Hepatic stellate cell (primary cell): ENCODE data around the gene GCNT1.
A peak's percentile ranks its signal among the peaks of the same experiment; 100 is the strongest.
"Not testable (repeated sequence)": the region's sequence is repeated elsewhere in the genome, so short reads cannot be mapped to it uniquely, and the experiment has no call there.

Experiments used
- DNase-seq: peaks from one replicate; pipeline ENCODE4 v3.0.0; 2011; ENCODE audit warnings: low spot score

Gene GCNT1

DNA sequence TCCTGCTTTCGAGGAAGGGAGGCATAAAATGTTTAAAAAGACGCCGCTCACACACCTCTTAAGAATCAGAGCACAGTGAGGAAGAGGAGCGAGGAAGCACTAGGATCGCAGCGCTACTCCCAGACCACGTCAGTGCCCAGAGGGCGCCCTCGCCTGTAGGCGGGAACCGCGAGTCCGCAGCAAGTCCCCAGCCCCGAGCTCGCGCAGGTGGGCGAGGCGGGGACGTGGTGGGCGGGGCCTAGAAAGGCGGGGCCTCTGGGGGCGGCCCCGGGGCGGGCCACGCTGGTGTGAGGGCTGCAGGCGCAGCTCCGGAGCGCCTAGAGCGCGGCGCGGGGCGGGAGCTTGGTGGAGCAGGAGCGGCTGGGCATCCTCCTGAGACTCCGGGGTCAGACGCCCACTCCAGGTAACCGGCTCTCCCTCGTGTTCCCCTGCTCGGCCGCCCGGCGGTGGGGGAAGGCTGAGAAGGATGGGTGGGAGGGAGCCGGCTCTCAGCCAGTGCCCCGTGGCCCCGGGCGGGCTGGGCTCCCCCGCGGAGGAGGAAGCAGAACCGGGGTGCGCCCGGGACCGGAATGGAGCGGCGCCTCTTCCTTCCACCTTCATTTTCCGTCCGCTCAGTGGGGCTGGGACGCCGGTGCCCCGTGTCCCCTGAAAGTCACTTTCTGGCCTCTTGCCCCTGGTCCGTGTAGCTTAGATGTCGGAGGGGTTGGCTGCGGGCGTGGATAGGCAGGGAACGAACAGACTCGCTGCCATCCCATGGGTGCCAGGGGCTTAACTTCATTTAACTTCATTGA is at the start of gene GCNT1:
GCNT1 (plus strand) TSS at position 280 of the 791 bp plus-strand sequence. CDS start 43,200 bp downstream, outside the sequence.
- peak; percentile 55 for DNase-seq

DNA sequence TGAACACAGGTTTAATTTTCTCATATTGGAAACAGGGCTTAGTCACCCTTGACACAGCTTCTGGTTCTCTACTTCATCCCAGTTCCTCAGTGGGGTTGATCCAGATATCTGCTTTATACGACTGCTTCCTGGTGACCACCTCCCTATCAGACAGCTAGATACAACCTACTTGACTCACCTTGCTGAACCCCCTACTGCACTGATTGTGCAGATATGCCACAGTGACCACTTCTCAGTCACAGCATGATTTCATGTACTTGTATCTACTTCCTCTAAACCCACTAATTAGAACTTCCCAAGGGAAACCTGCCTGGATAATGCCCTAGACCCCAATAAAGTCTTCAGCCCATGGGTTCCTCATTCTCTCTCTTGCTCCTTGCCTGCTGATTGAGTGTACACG is 46.3 kb upstream of the GCNT1 start:
- DNase-seq: no peak

DNA sequence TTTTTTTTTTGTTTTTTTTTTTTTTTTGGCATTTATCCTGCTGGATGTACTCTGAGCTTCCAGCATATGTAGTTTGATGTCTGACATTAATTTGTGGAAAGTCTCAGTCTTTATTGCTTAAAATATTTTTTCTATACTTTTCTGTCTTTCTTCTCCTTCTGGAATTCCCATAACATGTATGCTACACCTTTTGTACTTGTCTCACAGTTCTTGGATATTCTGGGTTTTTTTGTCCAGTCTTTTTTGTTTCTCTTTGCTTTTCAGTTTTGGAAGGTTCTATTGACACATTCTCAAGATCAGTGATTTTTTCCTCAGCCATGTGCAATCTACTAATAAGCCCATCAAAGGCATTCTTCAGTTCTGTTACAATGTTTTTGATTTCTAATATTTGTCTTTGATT is 45.3 kb upstream of the GCNT1 start:
- DNase-seq: no peak

DNA sequence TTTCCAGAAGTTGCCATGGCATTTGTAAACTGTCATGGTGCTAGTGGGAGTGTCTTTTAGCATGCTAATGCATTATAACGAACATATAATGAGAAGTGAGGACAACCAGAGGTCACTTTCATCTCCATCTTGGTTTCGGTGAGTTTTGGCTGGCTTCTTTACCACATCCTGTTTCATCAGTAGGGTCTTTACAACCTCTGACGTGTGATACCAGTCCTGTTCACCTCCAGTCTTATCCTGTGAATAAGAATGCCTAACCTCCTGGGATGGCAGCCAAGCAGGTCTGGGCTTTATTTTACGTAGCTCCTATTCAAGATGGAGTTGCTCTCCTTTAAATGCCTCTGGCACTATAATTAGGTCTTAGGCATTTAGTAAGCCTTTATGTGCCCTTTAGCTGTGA is 44.3 kb upstream of the GCNT1 start:
- DNase-seq: no peak

DNA sequence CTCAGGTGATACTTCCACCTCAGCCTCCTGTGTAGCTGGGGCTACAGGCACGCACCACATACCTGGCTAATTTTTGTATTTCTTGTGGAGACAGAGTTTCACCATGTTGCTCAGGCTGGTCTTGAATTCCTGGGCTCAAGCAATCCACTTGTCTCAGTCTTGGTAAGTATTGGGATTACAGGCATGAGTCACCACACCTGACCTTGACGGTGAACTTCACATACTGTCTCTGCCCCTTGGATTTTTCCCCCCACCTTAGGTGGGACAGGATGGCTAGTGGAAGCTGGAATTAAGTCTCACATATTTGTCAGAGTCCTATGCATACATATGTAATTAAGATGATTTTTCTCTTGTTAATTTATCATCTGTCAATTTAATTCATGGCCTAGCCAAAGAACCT is 43.8 kb upstream of the GCNT1 start:
- no peak for DNase-seq

DNA sequence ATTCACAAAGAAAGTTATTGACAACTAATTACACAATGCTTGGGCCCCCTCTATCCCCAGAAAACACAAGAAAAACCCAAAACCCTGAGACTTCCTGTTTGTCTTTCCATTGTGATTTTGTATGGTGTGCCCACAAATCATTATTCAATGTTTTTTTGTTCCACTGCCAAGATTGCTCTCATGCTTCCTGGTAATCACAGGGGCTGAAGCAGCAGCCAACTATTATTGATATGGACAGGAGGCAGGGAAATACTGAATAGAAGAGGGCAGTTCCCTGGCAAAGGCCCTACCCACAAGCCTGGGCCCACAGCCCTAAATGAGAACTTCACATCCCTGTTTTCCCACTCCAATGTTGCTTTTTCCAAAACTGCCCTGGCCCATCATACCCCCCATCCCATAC is 43.3 kb upstream of the GCNT1 start:
- no peak for DNase-seq

DNA sequence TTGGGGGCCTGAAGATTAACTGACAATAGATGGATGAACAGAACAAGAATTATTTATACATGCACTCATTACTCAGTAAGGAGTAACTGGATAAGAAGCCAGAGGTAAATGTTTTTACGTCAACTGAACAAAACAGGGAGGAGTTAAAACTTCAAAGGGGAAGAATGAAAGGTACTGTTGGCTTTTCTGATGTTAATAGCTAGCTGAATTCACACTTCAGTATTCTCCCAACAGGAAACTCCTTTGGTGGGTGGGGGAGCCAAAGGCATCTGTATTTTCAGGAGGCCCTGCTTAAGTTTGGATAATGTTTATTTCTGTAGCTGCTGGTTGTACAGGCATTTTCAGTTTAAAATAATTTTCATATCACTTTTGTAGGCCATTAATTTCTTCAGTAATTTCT is 41.6 kb upstream of the GCNT1 start:
- DNase-seq: no peak

DNA sequence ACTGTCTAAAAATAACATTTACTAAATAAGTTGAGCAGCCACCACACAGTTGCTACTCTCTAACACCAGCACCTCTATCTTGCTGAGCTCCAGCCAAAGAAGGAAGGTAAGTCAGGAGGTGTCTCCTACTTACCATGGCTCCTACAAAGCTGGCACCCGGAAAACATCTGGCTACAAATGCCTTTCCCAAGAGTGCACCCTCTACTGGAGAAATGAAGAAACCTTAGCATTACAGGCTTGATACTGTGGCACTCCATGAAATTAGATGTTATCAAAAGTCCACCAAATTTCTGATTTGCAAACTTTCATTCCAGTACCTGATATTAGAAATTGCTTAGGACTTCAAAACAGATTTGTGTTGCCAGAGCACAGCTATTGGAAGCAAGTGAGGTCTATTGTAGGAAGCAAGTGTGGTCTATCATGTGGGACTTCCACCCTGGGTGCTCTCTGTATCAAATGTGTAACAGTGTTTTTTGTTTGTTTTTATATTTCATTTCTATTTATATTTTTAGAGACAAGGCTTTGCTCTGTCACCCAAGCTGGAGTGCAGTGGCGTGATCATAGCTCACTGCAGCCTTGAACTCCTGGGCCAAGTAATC is 39.1 kb upstream of the GCNT1 start:
- DNase-seq: peak; percentile 21

DNA sequence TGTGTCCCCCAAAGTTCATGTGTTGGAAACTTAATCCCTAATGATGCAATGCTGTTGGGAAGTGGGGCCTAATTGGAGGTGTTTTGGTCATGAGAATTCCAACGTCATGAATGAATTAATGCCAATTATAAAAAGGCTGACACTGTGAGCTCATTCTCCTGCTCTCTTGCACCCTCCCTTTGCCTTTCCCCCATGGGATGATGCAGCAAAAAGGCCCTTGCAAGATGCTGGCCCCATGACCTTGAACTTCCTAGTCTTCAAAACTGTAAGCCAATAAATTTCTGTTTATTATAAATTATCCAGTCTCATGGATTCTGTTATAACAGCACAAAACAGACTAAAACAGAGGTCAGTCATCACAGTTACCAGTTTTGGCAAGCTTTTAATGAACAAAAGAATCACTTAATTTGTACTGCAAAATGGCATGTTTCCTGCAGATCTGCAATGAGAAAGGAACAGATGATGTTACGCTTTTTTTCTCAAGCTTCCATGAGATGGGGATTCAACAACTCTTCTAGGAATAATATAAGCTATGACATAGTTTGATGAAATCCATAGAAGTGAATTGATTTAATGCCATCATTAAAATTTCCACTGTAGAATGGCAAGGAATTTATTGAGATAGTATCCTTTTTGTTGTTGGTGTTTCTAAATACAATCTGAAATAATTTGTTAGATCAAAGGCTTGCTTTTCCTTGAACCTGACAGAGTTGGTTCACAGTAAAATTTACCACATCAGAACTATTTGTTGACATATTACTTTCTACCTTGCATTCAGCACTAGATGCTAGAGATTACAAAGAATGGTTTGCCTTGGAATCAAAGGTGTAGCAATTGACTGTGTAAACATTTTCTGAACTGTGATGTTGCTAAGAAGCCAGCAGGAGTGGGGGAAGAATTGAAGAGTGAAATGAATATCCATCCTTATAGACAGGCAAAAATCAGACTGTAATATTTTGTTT is 35.5 kb upstream of the GCNT1 start:
- DNase-seq: no peak

DNA sequence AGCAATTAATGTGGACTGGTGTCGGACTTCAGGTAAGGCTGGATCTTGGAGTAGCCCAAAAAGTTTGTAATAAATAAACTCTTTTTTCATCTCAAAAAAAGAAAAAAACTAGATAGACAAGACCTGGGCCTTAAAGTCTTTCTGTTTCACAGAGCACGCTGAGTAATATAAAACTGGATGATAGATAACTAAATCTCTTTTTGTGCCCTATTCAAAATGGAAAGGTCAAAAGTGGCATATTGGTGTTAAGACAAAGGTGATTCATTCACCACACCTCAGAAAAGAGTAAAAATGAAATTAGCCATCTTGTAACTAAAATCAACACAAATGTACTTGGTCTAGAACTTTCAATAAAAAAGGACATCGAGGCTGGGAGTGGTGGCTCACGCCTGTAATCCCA is 34.5 kb upstream of the GCNT1 start:
- DNase-seq: no peak

DNA sequence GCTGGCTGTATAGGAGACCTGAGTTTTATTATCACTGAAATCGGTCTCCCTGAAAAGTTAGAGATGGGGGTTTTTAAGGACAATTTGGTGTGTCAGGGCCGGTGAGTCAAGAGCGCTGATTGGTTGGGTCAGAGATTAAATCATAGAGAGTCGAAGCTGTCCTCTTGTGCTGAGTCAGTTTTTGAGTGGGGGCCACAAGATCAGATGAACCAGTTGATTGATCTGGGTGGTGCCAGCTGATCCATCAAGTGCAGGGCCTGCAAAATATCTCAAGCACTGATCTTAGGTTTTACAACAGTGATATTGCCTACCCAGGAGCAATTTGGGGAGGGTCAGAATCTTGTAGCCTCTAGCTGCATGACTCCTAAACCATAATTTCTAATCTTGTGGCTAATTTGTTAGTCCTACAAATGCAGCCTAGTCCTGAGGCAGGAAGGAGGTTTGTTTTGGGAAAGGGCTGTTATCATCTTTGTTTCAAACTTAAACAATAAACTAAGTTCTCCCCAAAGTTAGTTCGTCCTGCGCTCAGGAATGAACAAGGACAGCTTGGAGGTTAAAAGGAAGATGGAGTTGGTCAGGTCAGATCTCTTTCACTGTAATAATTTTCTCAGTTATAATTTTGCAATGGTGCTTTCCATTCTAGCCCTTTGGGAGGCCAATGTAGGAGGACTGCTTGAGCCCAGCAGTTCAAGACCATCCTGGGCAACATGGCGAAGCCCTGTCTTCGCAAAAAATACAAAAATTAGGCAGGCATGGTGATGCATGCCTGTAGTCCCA is 33.1 kb upstream of the GCNT1 start:
- no peak for DNase-seq

DNA sequence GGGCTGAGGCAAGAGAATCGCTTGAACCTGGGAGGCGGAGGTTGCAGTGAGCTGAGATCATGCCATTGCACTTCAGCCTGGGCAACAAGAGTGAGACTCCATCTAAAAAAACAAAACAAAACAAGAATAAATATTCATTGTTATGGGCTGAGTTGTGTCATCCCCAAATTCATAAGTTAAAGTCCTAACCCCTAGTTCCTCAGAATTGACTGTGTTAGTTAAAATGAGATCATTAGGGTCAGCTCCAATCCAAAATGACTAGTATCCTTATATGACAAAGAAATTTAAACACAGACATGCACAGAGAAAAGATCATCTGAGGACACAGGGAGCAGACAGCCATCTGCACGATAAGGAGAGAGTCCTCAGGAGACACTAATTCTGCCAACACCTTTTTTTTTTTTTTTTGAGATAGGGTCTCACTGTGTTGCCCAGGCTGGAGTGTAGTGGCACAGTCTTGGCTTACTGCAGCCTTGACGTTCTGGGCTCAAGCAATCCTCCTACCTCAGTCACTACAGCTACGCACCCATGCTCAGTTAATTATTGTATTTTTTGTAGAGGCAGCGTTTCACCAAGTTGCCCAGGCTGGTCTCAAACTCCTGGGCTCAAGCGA is 32.1 kb upstream of the GCNT1 start:
- no peak for DNase-seq

DNA sequence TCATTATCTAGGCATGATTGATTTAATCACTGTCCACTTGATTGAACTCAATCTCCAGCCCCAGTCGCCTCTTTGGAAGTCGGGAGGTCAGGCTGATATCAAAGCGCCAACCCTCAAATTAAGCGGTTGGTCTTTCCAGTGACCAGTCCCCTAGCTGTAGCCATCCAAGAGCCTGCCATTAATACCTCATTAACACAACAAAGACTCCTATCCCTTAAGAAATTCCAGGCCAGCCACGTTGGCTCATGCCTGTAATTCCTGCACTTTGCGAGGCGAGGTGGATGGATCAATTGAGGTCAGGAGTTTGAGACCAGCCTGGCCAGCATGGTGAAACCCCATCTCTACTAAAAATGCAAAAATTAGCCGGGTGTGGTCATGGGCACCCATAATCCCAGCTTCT is 27.4 kb upstream of the GCNT1 start:
- DNase-seq: no peak

DNA sequence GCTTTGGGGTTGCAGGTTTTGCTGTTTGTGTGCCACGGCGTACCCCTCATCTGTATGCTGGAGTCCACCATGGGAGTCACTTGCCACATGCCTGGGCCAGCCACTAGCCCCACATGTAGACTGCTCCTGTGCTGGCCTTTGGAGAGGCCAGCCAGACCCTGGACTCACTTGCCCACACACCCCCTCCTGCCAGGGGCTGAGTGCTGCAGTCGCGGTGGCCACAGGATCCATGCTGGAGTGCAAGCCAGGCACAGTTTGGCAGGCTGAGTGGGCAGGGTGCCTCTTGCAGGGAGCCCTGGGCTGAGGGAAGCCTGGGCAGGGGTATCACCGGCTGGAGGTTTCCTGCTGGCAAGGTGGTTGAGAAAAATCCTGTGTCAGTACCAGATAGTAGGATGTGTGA is 25.6 kb upstream of the GCNT1 start:
- DNase-seq: no peak

DNA sequence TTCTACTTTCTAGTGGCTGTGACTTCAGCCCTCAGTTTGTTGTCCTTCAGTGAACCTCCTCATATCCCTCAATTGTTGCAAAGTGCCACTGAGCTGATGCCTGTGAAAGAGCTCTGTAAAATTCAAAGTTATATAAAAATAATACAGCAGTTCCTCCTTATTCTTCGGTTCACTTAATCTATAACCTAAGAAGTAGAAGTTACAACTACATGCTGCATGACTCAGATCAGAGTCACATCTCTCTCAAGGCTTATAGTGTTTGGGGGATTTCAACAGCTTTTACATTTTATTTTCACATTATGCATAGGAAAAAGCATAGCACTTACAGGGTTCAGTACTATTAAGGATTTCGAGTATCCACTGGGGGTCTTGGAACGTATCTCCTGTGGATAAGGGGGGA is 25.1 kb upstream of the GCNT1 start:
- DNase-seq: no peak

DNA sequence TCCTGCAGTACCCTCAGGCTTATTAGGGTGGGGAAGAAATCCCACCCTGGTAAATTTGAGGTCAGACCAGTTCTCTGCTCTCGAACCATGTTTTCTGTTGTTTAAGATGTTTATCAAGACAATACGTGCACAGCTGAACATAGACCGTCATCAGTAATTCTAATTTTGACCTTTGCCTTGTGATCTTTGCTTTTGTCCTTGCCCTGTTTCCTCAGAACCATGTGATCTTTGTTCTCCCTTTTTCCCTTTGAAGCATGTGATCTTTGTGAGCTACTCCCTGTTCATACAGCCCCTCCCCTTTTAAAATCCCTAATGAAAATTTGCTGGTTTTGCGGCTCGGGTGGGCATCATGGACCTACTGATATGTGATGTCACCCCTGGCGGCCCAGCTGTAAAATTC is 24.1 kb upstream of the GCNT1 start:
- DNase-seq: not testable (repeated sequence)

DNA sequence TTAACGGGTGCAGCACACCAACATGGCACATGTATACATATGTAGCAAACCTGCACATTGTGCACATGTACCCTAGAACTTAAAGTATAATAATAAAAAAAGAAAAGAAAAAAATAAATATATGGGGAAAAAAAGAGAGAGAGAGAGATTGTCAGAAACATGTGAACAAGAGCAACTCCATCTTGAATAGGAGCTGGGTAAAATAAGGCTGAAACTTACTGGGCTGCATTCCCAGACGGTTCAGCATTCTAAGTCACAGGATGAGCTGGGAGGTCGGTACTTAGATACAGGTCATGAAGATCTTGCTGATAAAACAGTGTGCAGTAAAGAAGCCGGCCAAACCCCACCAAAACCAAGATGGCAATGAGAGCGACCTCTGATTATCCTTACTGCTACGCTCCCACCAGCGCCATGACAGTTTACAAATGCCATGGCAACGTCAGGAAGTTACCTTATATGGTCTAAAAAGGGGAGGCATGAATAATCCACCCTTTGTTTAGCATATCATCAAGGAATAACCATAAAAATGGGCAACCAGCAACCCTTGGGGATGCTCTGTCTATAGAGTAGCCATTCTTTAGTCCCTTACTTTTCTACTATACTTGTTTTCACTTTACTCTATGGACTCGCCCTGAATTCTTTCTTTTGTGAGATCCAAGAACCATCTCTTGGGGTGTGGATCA is 21.8 kb upstream of the GCNT1 start:
- DNase-seq: not testable (repeated sequence)

DNA sequence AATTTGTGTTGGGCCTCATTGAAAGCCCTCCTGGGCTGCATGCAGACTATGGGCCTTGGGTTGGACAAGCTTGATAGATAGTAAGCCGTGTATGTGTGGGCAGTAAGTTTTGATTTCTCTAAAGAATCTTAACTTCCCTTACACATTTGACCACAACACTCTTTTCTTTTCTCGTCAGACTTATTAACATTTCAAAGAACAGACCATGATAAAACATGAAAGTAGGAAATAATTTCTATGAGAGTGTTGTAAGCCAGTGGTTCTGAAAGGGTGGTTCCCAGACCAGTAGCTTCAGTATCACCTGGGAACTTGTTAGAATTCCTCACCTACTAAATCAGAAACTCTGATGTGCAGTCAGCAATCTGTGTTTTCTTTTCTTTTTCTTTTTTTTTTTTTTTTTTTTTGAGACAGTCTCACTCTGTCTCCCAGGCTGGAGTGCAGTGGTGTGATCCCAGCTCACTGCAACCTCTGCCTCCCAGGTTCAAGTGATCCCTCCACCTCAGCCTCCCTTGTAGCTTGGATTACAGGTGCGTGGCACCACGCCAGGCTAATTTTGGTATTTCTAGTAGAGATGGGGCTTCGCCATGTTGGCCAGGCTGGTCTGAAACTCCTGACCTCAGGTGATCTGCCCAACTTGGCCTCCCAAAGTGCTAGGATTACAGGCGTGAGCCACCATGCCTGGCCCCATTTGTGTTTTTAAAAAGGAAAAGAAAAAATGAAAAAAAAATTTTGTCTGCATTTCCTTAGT is 20.0 kb upstream of the GCNT1 start:
- DNase-seq: no peak

DNA sequence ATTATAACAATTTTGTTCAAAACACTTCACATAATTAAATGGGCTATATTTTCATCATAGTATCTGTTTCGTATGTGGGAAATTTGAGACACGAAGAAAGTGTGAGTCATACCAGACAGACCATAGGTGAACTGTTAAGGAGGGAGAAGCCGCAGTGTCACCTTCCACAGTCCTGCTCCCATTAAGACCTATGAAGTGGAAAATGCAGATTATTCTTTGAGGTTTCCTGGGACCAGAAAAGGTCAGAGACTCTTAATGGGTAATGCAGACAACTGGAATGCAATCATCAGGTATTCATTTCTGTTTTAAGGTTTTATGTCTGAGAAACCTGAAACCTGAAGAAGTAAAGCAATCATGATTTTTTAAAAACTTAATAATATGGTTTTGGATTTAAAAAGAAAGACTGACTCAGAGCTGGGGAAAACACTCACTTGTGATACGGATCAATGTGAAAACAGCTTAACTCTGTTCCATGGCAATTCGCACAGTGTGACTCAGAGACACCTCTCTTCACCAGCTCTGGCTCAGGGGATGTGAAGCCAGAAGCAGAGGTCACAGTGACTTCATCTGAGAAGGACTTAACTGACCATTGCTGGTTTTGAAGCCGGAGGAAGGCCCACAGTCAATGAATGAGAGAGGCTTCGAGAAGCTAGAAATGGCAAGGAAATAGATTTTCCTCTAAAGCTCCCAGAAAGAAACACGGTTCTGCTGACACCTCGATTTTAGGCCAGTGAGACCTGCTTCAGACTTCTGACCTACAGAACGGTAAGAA is 17.2 kb upstream of the GCNT1 start:
- DNase-seq: no peak
